Vagina (tissue), 2 donors: Measurements from ENCODE around the gene ATM. TPM values are rescaled to one million over a fixed set of nuclear protein-coding genes. Genes with fewer than 3 reads are reported as not detected.

ENCODE experiments used
- DNase-seq, 2 donors: peaks; one replicate each; pipeline ENCODE4 v3.0.0-alpha.2; 2017; ENCODE audit errors: extremely low spot score in 2 of 2
- H3K27ac ChIP-seq: fragments of 200-600 bp; sonication (generic); one replicate; pipeline ENCODE4 v1.5.1; 2019
- H3K27me3 ChIP-seq: fragments of 200-600 bp; sonication (generic); one replicate; pipeline ENCODE4 v1.5.1; 2019
- H3K36me3 ChIP-seq, 2 donors: fragments of 200-600 bp; sonication (generic); one replicate each; pipeline ENCODE4 v1.5.1; 2017 to 2019
- H3K4me1 ChIP-seq: fragments of 200-600 bp; sonication (generic); one replicate; pipeline ENCODE4 v1.5.1; 2019
- H3K4me3 ChIP-seq, 2 donors: fragments of 200-600 bp; sonication (generic); 1 replicate in 1 of 2; 2 replicates in 1 of 2; pipeline ENCODE4 v1.5.1; 2016 to 2019
- H3K9me3 ChIP-seq: fragments of 200-600 bp; sonication (generic); one replicate; pipeline ENCODE4 v1.5.1; 2019
- POLR2A ChIP-seq, 2 donors: fragments of 450-650 bp; IDR thresholded peaks; one replicate each; pipeline ENCODE4 v1.6.1; 2017; ENCODE audit warnings: antibody characterized with exemption in 2 of 2, mild to moderate bottlenecking in 2 of 2, moderate library complexity in 2 of 2
- POLR2AphosphoS5 ChIP-seq, 2 donors: sonication (generic); formaldehyde crosslinking; IDR thresholded peaks; one replicate each; pipeline ENCODE4 v1.9.0; 2017; ENCODE audit warnings: antibody characterized with exemption in 2 of 2, mild to moderate bottlenecking in 2 of 2, low read depth in 1 of 2; ENCODE audit not compliant: insufficient read depth in 1 of 2
- intact Hi-C: fragments of 100-400 bp; cut with DNase I; formaldehyde crosslinking; loops from one replicate; pipeline ENCODE4 v1.15.1; 2023
- total RNA-seq: library from RNA; depleted of rRNA; stranded (reverse); fragments of >200 nt; gene quantifications from one replicate; pipeline ENCODE4 v1.2.3, GENCODE V29; 2016
- TF ChIP-seq, protein P1 (sequence below), 3 experiments: fragments of 450-650 bp in 2 of 3; fragments of 200-600 bp in 1 of 3; sonication (generic) in 1 of 3; IDR thresholded peaks; one replicate each; pipeline ENCODE4 v1.5.1; 2017 to 2019; ENCODE audit warnings: antibody characterized with exemption in 3 of 3, mild to moderate bottlenecking in 2 of 3, moderate library complexity in 2 of 3

Gene ATM
- total RNA-seq, 1 donor from 2014 or later, result 59.9 TPM

DNA sequence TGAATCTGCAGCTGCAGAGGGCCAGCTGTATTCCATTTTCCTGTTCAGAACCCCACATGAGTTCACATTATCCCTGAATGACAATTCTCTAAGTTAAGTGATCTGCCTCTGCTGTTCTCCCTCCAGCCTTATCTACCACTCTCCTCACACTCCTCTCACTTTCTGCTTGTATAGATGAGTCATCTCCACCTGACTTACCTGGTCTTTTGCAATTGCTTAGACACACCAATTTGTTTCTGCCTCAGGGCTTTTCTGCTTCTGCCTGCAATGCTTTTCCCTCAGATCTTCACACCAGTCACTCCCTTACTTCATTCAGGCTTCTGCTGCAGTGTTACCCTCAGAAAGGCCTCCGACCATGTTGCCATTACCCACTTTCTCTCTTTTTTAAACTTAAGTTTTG lies 118.1 kb downstream of the ATM start:
- H3K4me3 ChIP-seq, result no peak overlapping the region
- no peaks in the 10 kb centered on the region for H3K4me1 ChIP-seq
- DNase-seq, result no peak
- no peak for TF ChIP-seq POLR2A (IDR thresholded peaks at IDR 0.05)
- TF ChIP-seq POLR2AphosphoS5 (IDR thresholded peaks at IDR 0.05; ENCODE audit: insufficient read depth in 1 of 2, low read depth in 1 of 2), result peak in 1 of 2 donors; percentile 84
- intact Hi-C loops, result no loop called here
- H3K9me3 ChIP-seq, result no peaks in the 10 kb centered on the region
- no peak overlapping the region for H3K27ac ChIP-seq
- no peaks in the 10 kb centered on the region for H3K27me3 ChIP-seq
- H3K36me3 ChIP-seq, result peaks cover 0 to 15% of the 10 kb centered on the region in 2 donors

DNA sequence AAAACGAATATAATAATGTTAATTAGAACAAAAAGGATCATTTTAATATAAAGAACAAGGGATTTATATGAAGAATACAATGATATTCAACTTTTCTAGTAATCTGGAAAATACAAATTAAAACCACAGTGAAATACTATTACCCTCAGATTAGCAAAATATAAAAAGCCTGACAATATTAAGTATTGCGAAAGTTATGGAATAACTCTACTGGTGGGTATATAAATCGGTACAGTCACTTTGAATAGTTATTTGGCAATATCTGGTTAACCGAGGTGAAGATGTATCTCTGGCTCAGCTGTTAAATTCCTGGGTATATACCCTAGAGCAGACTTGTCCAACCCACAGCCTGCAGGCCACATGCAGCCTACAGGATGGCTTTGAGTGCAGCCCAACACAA lies 118.8 kb downstream of the ATM start:
- Histone ChIP-seq H3K27ac (no peak overlapping the region), H3K9me3 (no peaks in the 10 kb centered on the region), H3K36me3 (peaks cover 0 to 9% of the 10 kb centered on the region in 2 donors), H3K27me3 (no peaks in the 10 kb centered on the region), H3K4me3 (no peak overlapping the region), H3K4me1 (no peaks in the 10 kb centered on the region)
- intact Hi-C loops, result no loop called here
- DNase-seq, result no peak
- TF ChIP-seq POLR2A (IDR thresholded peaks at IDR 0.05) (no peak), POLR2AphosphoS5 (IDR thresholded peaks at IDR 0.05; ENCODE audit: insufficient read depth in 1 of 2, low read depth in 1 of 2) (no peak)
- TF ChIP-seq, protein P1, sequence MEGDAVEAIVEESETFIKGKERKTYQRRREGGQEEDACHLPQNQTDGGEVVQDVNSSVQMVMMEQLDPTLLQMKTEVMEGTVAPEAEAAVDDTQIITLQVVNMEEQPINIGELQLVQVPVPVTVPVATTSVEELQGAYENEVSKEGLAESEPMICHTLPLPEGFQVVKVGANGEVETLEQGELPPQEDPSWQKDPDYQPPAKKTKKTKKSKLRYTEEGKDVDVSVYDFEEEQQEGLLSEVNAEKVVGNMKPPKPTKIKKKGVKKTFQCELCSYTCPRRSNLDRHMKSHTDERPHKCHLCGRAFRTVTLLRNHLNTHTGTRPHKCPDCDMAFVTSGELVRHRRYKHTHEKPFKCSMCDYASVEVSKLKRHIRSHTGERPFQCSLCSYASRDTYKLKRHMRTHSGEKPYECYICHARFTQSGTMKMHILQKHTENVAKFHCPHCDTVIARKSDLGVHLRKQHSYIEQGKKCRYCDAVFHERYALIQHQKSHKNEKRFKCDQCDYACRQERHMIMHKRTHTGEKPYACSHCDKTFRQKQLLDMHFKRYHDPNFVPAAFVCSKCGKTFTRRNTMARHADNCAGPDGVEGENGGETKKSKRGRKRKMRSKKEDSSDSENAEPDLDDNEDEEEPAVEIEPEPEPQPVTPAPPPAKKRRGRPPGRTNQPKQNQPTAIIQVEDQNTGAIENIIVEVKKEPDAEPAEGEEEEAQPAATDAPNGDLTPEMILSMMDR (IDR thresholded peaks at IDR 0.05), result no peak

DNA sequence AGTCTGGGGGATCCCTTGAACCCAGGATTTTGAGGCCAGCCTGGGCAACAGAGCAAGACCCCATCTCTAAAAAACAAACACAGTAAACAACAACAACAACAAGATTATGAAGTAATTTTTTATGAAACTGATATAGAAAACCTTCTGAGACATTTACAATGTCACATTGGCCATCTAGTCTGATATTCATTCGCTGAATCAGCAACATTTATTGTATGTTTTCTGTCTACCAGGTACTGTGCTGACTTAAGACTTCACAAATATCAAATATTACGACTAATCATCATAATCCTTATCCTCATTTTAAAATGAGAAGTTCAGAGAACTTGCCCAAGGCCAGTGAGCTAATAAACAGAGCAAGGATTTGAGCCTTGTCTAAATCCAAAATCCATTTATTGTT lies 120.8 kb downstream of the ATM start:
- TF ChIP-seq POLR2A (IDR thresholded peaks at IDR 0.05) (no peak), POLR2AphosphoS5 (IDR thresholded peaks at IDR 0.05; ENCODE audit: insufficient read depth in 1 of 2, low read depth in 1 of 2) (no peak)
- TF ChIP-seq, protein P1 (IDR thresholded peaks at IDR 0.05), result no peak
- Histone ChIP-seq H3K27ac (no peak overlapping the region), H3K27me3 (no peaks in the 10 kb centered on the region), H3K9me3 (no peaks in the 10 kb centered on the region), H3K4me1 (no peaks in the 10 kb centered on the region), H3K36me3 (no peaks in the 10 kb centered on the region), H3K4me3 (no peak overlapping the region)
- intact Hi-C loops, result no loop called here
- no peak for DNase-seq

DNA sequence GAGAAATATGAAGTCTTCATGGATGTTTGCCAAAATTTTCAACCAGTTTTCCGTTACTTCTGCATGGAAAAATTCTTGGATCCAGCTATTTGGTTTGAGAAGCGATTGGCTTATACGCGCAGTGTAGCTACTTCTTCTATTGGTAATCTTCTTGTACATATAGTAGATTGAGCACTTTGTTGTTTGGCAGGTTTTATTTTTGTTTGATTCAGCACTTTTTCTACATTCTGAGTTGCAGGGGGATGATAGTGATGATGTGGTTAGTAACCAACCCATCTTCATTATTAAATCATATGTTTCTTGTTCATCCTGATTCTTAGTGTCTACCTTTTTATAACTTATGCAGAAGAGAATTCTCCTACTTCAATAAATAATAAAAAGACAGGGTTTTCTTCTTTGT lies 122.9 kb downstream of the ATM start:
- H3K4me3 ChIP-seq, result no peak overlapping the region
- H3K36me3 ChIP-seq, result peaks cover 0 to 17% of the 10 kb centered on the region in 2 donors
- no peak overlapping the region for H3K27ac ChIP-seq
- H3K9me3 ChIP-seq, result no peaks in the 10 kb centered on the region
- H3K27me3 ChIP-seq, result no peaks in the 10 kb centered on the region
- intact Hi-C loops, result no loop called here
- DNase-seq, result no peak
- no peaks in the 10 kb centered on the region for H3K4me1 ChIP-seq
- TF ChIP-seq POLR2A (IDR thresholded peaks at IDR 0.05), result no peak
- TF ChIP-seq, protein P1 (IDR thresholded peaks at IDR 0.05), result no peak
- no peak for TF ChIP-seq POLR2AphosphoS5 (IDR thresholded peaks at IDR 0.05; ENCODE audit: insufficient read depth in 1 of 2, low read depth in 1 of 2)

DNA sequence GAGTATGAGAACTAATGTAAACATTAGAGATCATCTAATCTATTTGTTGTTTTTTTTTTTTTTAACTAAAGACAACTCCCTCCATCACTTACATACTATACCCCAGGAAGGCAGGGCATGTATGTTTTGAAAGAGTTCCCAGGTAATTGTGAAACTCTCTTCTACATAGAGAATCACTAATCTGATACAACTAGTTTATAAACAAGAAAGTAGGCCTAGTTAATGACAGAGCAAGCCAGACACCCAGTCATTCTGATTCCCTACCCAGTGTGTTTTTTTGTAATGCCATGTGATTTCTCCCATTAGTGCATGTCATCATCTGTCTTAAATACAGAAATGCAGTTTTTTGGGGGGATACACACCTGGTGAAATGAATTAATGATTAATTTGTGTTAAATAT lies 123.6 kb downstream of the ATM start:
- H3K27me3 ChIP-seq, result no peaks in the 10 kb centered on the region
- no peak for DNase-seq
- H3K36me3 ChIP-seq, result peaks cover 0 to 23% of the 10 kb centered on the region in 2 donors
- no peak overlapping the region for H3K27ac ChIP-seq
- intact Hi-C loops, result no loop called here
- no peaks in the 10 kb centered on the region for H3K4me1 ChIP-seq
- no peak for TF ChIP-seq POLR2AphosphoS5 (IDR thresholded peaks at IDR 0.05; ENCODE audit: insufficient read depth in 1 of 2, low read depth in 1 of 2)
- TF ChIP-seq, protein P1 (IDR thresholded peaks at IDR 0.05), result no peak
- TF ChIP-seq POLR2A (IDR thresholded peaks at IDR 0.05), result no peak
- H3K9me3 ChIP-seq, result no peaks in the 10 kb centered on the region
- H3K4me3 ChIP-seq, result no peak overlapping the region
